ENCODE results near the gene GPRC5B. TPM values are rescaled to one million over a fixed set of nuclear protein-coding genes. Genes with fewer than 3 reads are reported as not detected.

GPRC5B gene
- total and polyA plus RNA-seq, 2 of the 8 experiments (the other 6 are each of a cell fraction or from before 2014, with no cell fraction given) = 106 to 160 TPM

DNA sequence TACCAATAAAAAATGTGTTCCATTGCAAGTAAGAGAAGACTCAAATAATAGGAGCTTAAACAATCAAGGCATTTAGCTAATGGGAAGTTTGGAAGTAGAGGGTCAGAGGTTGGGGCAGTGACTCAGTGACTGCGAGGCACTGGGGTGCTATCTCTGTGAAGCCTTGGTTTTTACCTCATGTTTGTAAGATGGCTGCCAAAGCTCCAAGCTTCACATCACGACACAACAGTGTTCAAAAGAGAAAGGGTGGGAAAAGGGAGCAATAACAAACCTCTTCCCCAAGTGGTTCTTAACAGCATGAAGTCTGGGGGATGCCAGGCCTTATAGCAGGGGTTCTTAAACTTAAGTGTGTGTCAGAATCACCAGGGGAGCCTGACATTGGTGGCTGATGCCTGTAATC, 26.6 kb upstream of the GPRC5B start:
- TF ChIP-seq KDM1A (IDR thresholded peaks at IDR 0.05; ENCODE audit: borderline replicate concordance, low read length) (peak; percentile 80; the same call in 1 of the 2 replicates), JUN (IDR thresholded peaks at IDR 0.05; ENCODE audit: low read depth, low read length) (no peak), CBX8 (IDR thresholded peaks at IDR 0.05; ENCODE audit: borderline replicate concordance, low read depth, low read length) (no peak), ASH2L (IDR thresholded peaks at IDR 0.05; ENCODE audit: low read length) (no peak), NRF1 (IDR thresholded peaks at IDR 0.05; ENCODE audit: low read depth, low read length) (no peak), GTF2F1 (IDR thresholded peaks at IDR 0.05; ENCODE audit: borderline replicate concordance, low read depth, low read length) (no peak), HDAC2 (IDR thresholded peaks at IDR 0.05; ENCODE audit: borderline replicate concordance in 1 of 2, low read depth in 2 of 2, low read length in 2 of 2) (peak in 1 of 2 experiments; percentile 60; a peak in 1 of 4 replicates)
- TF ChIP-seq, protein P1, sequence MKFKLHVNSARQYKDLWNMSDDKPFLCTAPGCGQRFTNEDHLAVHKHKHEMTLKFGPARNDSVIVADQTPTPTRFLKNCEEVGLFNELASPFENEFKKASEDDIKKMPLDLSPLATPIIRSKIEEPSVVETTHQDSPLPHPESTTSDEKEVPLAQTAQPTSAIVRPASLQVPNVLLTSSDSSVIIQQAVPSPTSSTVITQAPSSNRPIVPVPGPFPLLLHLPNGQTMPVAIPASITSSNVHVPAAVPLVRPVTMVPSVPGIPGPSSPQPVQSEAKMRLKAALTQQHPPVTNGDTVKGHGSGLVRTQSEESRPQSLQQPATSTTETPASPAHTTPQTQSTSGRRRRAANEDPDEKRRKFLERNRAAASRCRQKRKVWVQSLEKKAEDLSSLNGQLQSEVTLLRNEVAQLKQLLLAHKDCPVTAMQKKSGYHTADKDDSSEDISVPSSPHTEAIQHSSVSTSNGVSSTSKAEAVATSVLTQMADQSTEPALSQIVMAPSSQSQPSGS (IDR thresholded peaks at IDR 0.05; ENCODE audit: low read length) = no peak
- TF ChIP-seq, protein P2, sequence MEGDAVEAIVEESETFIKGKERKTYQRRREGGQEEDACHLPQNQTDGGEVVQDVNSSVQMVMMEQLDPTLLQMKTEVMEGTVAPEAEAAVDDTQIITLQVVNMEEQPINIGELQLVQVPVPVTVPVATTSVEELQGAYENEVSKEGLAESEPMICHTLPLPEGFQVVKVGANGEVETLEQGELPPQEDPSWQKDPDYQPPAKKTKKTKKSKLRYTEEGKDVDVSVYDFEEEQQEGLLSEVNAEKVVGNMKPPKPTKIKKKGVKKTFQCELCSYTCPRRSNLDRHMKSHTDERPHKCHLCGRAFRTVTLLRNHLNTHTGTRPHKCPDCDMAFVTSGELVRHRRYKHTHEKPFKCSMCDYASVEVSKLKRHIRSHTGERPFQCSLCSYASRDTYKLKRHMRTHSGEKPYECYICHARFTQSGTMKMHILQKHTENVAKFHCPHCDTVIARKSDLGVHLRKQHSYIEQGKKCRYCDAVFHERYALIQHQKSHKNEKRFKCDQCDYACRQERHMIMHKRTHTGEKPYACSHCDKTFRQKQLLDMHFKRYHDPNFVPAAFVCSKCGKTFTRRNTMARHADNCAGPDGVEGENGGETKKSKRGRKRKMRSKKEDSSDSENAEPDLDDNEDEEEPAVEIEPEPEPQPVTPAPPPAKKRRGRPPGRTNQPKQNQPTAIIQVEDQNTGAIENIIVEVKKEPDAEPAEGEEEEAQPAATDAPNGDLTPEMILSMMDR (IDR thresholded peaks at IDR 0.05; ENCODE audit: control extremely low read depth in 1 of 3, insufficient read depth in 1 of 3, low read depth in 1 of 3, low read length in 3 of 3) = no peak
- 90% methylated on average over 2 of the region's 2 CpGs; no CpG with 5 or more reads in 1 of the 2 experiments for WGBS, 2 experiments (ENCODE audit: extremely low coverage in 1 of 2, insufficient coverage in 1 of 2, insufficient read length in 1 of 2, insufficient replicate concordance in 2 of 2, low coverage in 1 of 2, low lambda C conversion rate in 2 of 2, missing lambda C conversion rate in 1 of 2)
- H2AFZ ChIP-seq (ENCODE audit: low read length) = no peak overlapping the region

More for the DNA sequence above, 26.6 kb upstream of the GPRC5B start:
- no peak overlapping the region for H2BK15ac ChIP-seq (ENCODE audit: low read length)
- FAIRE-seq (no peak), DNase-seq (ENCODE audit: low read depth in 1 of 2, low spot score in 2 of 2) (no peak)
- H3K79me2 ChIP-seq (ENCODE audit: control insufficient read depth in 1 of 2, insufficient read depth in 2 of 2, low read length in 2 of 2) = no peaks in the 10 kb centered on the region
- H2AK5ac ChIP-seq (ENCODE audit: low read depth, low read length) = no peak overlapping the region
- no peak overlapping the region for H3K27ac ChIP-seq (ENCODE audit: low read depth, low read length)
- no peaks in the 10 kb centered on the region for H3K27me3 ChIP-seq (replicated peaks in 1 of 4; ENCODE audit: control insufficient read depth in 3 of 4, extremely low read depth in 1 of 4, insufficient read depth in 3 of 4, low read length in 3 of 4)
- H2BK5ac ChIP-seq (ENCODE audit: low read depth, low read length) = no peak overlapping the region
- no peak overlapping the region for H3K18ac ChIP-seq (ENCODE audit: extremely low read depth, low read length)
- H3K9me3 ChIP-seq (ENCODE audit: insufficient read depth in 2 of 2, low read depth in 1 of 2, low read length in 1 of 2) = no peaks in the 10 kb centered on the region; a peak in 1 of 4 replicates
- H2BK20ac ChIP-seq (ENCODE audit: low read length) = peak overlapping the region; percentile 43; the same call in 1 of the 2 replicates
- H4K8ac ChIP-seq (ENCODE audit: extremely low read depth, insufficient read depth, low read length) = no peak overlapping the region
- H3K79me1 ChIP-seq (ENCODE audit: low read depth, low read length) = no peaks in the 10 kb centered on the region
- H3K4me3 ChIP-seq (ENCODE audit: extremely low read depth in 1 of 4, insufficient read depth in 2 of 4, low read depth in 3 of 4, low read length in 4 of 4) = no peak overlapping the region
- no peaks in the 10 kb centered on the region for H4K20me1 ChIP-seq (replicated peaks in 1 of 2; ENCODE audit: control insufficient read depth in 1 of 2, insufficient read depth in 2 of 2, low read length in 2 of 2)
- no peak overlapping the region for H2BK120ac ChIP-seq (replicated peaks; ENCODE audit: low read depth, low read length)
- POLR2A ChIA-PET (ENCODE audit: partially characterized antibody) = no interaction called here
- no peak overlapping the region for H3K14ac ChIP-seq (ENCODE audit: insufficient read length)
- no peak overlapping the region for H4K91ac ChIP-seq (replicated peaks; ENCODE audit: insufficient read length, low read length)
- no peak overlapping the region for H4K5ac ChIP-seq (ENCODE audit: insufficient read length, low read depth, low read length)
- no peak overlapping the region for H3K9ac ChIP-seq (replicated peaks in 1 of 4; ENCODE audit: extremely low read depth in 1 of 4, low read depth in 3 of 4, low read length in 3 of 4)
- peaks cover 0 to 3% (median 1%) of the 10 kb centered on the region in 4 experiments; a peak in 1 of 7 replicates for H3K4me1 ChIP-seq (replicated peaks in 1 of 4; ENCODE audit: control insufficient read depth in 3 of 4, insufficient read depth in 4 of 4, low read length in 3 of 4)
- H3K56ac ChIP-seq (replicated peaks; ENCODE audit: insufficient read length, low read depth, low read length) = no peak overlapping the region
- no peak overlapping the region for H3K4me2 ChIP-seq (ENCODE audit: insufficient read depth in 1 of 2, low read depth in 2 of 2, low read length in 2 of 2)
- H3K36me3 ChIP-seq (ENCODE audit: control insufficient read depth in 2 of 4, insufficient read depth in 4 of 4, low read length in 3 of 4) = no peaks in the 10 kb centered on the region
- H2BK12ac ChIP-seq (ENCODE audit: low read depth, low read length) = peak overlapping the region; percentile 50; the same call in 1 of the 2 replicates
- H3K4ac ChIP-seq (replicated peaks; ENCODE audit: insufficient read length, low read depth, low read length) = no peak overlapping the region
- H3K23ac ChIP-seq (ENCODE audit: insufficient read length) = no peak overlapping the region
- CTCF ChIA-PET (ENCODE audit: partially characterized antibody) = interaction anchor here (0.6 to 7.5 kb wide), 3 partner anchors 41 to 439 kb away, joined by 3 to 139 read pairs (median 7); no protein-coding TSS in a partner anchor
- no peaks in the 10 kb centered on the region for H3K23me2 ChIP-seq (ENCODE audit: low read depth, low read length)
